Upper lobe of right lung (tissue), 1 donor: ENCODE results near the gene PNPLA5. TPM values are rescaled to one million over a fixed set of nuclear protein-coding genes. Genes with fewer than 3 reads are reported as not detected.

Experiments used
- ATAC-seq: fragments of 200-7000 bp; cut with Tn5 transposase; one replicate; pipeline ENCODE4 v1.9.1; 2020; ENCODE audit warnings: mild to moderate bottlenecking, moderate library complexity
- DNase-seq: peaks from one replicate; pipeline ENCODE4 v3.0.0-alpha.2; 2020
- H3K27ac ChIP-seq: fragments of 200-600 bp; one replicate; pipeline ENCODE4 v1.8.0; 2022
- H3K27me3 ChIP-seq: fragments of 200-600 bp; one replicate; pipeline ENCODE4 v1.8.0; 2022; ENCODE audit warnings: mild to moderate bottlenecking
- H3K36me3 ChIP-seq: fragments of 200-600 bp; one replicate; pipeline ENCODE4 v1.8.0; 2022
- H3K4me1 ChIP-seq: fragments of 200-600 bp; one replicate; pipeline ENCODE4 v1.8.0; 2022
- H3K4me3 ChIP-seq: fragments of 200-600 bp; one replicate; pipeline ENCODE4 v1.8.0; 2022; ENCODE audit warnings: mild to moderate bottlenecking
- H3K9me3 ChIP-seq: fragments of 200-600 bp; one replicate; pipeline ENCODE4 v1.8.0; 2022
- intact Hi-C: fragments of 100-400 bp; cut with DNase I; formaldehyde crosslinking; loops from one replicate; pipeline ENCODE4 v1.11.0; 2022
- total RNA-seq: library from RNA; stranded (reverse); fragmentation: NEBNext Ultra II Directional; extraction: Animal tissue kit (Norgen Biotek cat#: 25700); gene quantifications from one replicate; pipeline ENCODE4 v1.2.1, GENCODE V29; 2021
- TF ChIP-seq, protein P1 (sequence below): fragments of 200-600 bp; IDR thresholded peaks from one replicate; pipeline ENCODE4 v1.8.0; 2022; ENCODE audit warnings: antibody characterized with exemption
- donor health status: DM: no; HTN: yes; CAD: no; lungs with severe emphysema.

Gene PNPLA5
- total RNA-seq, 1 donor from 2014 or later = not detected

DNA sequence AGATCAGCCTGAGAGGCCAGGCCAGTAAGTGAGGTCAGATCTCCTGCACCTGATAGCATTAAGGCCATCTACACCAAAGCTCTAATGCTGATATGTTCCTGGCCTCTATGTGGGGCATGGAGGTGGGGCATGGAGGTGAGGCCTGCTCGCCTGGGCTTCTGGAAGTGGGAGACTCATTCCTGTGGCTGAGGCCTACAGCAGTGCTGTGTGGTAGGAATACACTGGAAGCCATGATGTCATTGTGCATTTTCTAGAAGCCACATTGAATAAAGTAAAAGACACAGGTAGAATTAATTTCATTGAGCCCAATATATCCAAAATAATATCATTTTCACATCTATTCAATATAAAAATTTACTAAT is 34.5 kb upstream of the PNPLA5 start:
- peaks cover 18% of the 10 kb centered on the region for H3K27me3 ChIP-seq
- H3K36me3 ChIP-seq = no peaks in the 10 kb centered on the region
- ATAC-seq (no peak), DNase-seq (no peak)
- H3K4me1 ChIP-seq = peaks cover 5% of the 10 kb centered on the region
- intact Hi-C loops = no loop called here
- TF ChIP-seq, protein P1, sequence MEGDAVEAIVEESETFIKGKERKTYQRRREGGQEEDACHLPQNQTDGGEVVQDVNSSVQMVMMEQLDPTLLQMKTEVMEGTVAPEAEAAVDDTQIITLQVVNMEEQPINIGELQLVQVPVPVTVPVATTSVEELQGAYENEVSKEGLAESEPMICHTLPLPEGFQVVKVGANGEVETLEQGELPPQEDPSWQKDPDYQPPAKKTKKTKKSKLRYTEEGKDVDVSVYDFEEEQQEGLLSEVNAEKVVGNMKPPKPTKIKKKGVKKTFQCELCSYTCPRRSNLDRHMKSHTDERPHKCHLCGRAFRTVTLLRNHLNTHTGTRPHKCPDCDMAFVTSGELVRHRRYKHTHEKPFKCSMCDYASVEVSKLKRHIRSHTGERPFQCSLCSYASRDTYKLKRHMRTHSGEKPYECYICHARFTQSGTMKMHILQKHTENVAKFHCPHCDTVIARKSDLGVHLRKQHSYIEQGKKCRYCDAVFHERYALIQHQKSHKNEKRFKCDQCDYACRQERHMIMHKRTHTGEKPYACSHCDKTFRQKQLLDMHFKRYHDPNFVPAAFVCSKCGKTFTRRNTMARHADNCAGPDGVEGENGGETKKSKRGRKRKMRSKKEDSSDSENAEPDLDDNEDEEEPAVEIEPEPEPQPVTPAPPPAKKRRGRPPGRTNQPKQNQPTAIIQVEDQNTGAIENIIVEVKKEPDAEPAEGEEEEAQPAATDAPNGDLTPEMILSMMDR = no peak
- no peak overlapping the region for H3K4me3 ChIP-seq
- H3K9me3 ChIP-seq = no peaks in the 10 kb centered on the region
- no peak overlapping the region for H3K27ac ChIP-seq

DNA sequence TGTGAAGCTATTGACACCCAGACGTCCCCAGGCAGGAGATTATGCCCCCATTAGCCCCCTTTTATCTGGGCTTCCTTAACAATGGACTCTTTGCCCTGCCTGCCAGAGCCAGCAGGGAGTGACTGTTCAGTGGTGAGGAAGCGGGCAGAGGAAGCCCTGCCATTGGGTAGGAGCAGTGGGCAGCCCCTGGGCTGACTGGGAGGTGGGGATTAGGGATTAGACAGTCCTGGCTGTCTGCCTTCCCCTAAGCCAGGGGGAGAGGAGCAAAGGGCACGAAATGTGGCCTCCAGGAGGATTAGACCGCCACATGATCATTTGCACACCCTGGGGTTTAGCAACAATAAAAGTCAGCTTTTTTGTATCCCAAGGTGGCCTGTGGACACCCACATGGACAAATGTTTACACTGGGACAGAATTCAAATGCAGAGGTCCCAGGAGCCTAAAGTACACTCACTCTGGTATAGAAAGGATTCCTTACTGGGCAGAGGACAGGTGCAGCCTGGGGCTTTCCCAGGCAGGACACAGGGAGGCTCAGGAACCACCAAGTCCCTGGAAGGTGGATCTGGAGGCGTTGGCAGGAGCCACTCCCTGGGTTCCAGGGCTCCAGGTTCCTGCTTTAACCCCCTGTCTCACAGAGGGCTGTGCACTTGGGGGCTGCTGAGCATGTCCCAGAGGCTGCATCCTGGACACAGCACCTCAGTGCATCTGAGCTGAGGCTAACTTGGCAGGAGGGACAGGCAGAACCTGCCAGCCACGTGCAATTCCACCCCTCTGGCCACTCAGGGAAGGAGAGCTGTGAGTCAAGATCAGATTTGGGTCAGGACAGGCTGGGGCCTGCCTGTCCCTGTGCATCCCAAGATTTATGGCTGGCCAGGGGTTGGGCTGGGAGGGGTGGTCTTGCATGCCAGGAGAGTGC is 33.9 kb upstream of the PNPLA5 start:
- Histone ChIP-seq H3K4me3 (no peak overlapping the region), H3K27me3 (peaks cover 18% of the 10 kb centered on the region), H3K9me3 (no peaks in the 10 kb centered on the region), H3K36me3 (no peaks in the 10 kb centered on the region), H3K27ac (no peak overlapping the region), H3K4me1 (peaks cover 5% of the 10 kb centered on the region)
- intact Hi-C loops = no loop called here
- ATAC-seq (peak; percentile 64), DNase-seq (peak; percentile 71)
- TF ChIP-seq, protein P1 = no peak

DNA sequence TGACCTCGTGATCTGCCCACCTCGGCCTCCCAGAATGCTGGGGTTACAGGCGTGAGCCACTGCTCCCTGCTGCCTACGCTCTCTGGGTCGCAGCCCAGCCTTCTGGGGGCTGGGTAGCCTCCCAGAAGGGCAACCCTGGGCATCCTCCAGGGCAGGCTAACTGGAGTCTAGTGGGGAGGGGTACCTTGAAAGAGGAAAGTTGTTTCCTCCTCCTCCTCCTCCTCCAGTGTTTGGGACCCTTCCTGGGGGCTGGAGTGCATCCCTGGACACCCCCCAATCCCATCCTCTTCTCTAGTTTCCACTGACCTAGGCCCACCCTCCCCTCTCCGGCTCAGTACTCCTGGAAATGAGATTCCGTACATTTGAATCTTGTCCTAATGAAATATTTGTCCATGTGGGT is 33.1 kb upstream of the PNPLA5 start:
- Histone ChIP-seq H3K27ac (no peak overlapping the region), H3K4me3 (no peak overlapping the region), H3K27me3 (peaks cover 18% of the 10 kb centered on the region), H3K4me1 (peaks cover 5% of the 10 kb centered on the region), H3K9me3 (no peaks in the 10 kb centered on the region), H3K36me3 (no peaks in the 10 kb centered on the region)
- no peak for ATAC-seq
- TF ChIP-seq, protein P1 = no peak
- DNase-seq = no peak
- intact Hi-C loops = no loop called here

DNA sequence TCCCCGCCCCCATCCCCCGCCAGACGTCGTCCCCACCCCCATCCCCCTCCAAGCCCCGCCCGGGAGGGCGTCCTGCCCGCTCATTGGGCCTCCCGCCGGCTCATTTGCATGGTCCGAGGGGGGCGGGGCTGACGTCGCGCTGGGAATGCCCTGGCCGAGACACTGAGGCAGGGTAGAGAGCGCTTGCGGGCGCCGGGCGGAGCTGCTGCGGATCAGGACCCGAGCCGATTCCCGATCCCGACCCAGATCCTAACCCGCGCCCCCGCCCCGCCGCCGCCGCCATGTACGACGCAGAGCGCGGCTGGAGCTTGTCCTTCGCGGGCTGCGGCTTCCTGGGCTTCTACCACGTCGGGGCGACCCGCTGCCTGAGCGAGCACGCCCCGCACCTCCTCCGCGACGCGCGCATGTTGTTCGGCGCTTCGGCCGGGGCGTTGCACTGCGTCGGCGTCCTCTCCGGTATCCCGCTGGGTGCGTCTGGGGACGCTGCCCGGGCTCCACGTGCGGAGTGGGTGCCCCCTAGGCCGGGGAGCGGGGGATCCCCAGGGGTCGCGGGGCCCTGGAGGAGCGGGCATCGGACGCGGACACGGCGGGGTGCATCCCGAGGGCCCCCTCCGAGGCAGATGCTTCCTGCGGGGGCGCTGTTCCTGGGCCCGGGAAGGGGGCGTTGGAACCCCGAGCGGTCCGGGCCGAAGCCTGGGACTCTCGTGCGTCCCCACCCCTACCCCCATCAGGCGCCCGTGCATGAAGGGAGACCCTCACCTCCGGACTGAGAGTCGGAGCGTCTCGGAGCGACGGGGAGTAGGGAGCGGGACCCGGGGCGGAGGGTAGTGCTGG is 32.0 kb upstream of the PNPLA5 start, which contains the start of gene PNPLA3:
Gene PNPLA3, plus strand, starts transcription at position 175 of the 834 bp plus-strand sequence. Its CDS starts 107 bp downstream, at position 282.
- TF ChIP-seq, protein P1 = no peak
- Histone ChIP-seq H3K9me3 (no peaks in the 10 kb centered on the region), H3K4me3 (peak within 1 kb of the TSS; percentile 66), H3K4me1 (peaks cover 5% of the 10 kb centered on the region), H3K27ac (peak within 1 kb of the TSS; percentile 8), H3K36me3 (no peaks in the 10 kb centered on the region), H3K27me3 (peaks cover 24% of the 10 kb centered on the region)
- intact Hi-C loops = no loop called here
- DNase-seq = peak; percentile 95
- ATAC-seq = peak; percentile 92

DNA sequence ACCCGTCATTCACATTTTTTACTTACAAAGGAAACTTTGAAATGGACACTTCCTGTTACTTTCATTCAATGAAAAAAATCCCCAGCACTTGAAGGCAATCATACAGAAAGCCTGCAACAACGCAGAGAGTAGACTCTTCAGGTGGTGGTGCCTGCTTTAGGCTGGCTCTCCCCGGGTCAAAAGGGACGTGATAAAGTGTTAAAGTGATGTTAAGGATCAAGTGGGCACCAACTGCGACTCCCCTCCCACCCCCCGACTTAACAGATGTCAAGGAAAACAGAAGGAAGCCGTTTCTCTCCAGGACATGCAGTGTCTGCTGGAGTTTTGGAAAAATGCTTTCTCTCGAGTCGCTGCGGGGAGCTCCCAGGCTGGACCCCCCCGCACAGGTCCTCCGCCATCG is 31.4 kb upstream of the PNPLA5 start:
- TF ChIP-seq, protein P1 = no peak
- no peak for ATAC-seq
- intact Hi-C loops = no loop called here

More for the DNA sequence above, 31.4 kb upstream of the PNPLA5 start:
- H3K27ac ChIP-seq = peak overlapping the region; percentile 8
- peak overlapping the region; percentile 66 for H3K4me3 ChIP-seq
- no peak for DNase-seq
- peaks cover 30% of the 10 kb centered on the region for H3K27me3 ChIP-seq
- no peaks in the 10 kb centered on the region for H3K9me3 ChIP-seq
- H3K36me3 ChIP-seq = no peaks in the 10 kb centered on the region
- H3K4me1 ChIP-seq = peaks cover 5% of the 10 kb centered on the region
